Central memory CD8-positive, alpha-beta T cell (primary cell): ENCODE data around the gene ERBB2.
"Not testable (repeated sequence)": the region's sequence is repeated elsewhere in the genome, so short reads cannot be mapped to it uniquely, and the experiment has no call there.

ENCODE experiments used
- ATAC-seq: fragments of 150-1000 bp; cut with Tn5 transposase; replicated peaks from 2 replicates; pipeline ENCODE4 v1.10.0; 2022; ENCODE audit warnings: mild to moderate bottlenecking, moderate FRiP score, moderate number of reproducible peaks; ENCODE audit not compliant: poor library complexity, severe bottlenecking; ENCODE audit errors: extremely low read depth
- DNase-seq, 2 donors: peaks; one replicate each; pipeline ENCODE4 v3.0.0; 2021; ENCODE audit warnings: low spot score in 2 of 2
- H3K27ac Mint-ChIP-seq: one replicate; pipeline ENCODE4 v1.8.0; 2022; ENCODE audit warnings: low read depth, mild to moderate bottlenecking, moderate library complexity, mixed read lengths
- H3K27me3 Mint-ChIP-seq: one replicate; pipeline ENCODE4 v1.8.0; 2022; ENCODE audit warnings: mixed read lengths
- H3K36me3 Mint-ChIP-seq: one replicate; pipeline ENCODE4 v1.8.0; 2022; ENCODE audit warnings: mild to moderate bottlenecking, moderate library complexity, mixed read lengths; ENCODE audit not compliant: insufficient read depth
- H3K4me1 Mint-ChIP-seq: one replicate; pipeline ENCODE4 v1.8.0; 2022; ENCODE audit warnings: mixed read lengths
- H3K4me3 Mint-ChIP-seq: one replicate; pipeline ENCODE4 v1.8.0; 2022; ENCODE audit warnings: mild to moderate bottlenecking, moderate library complexity, mixed read lengths
- H3K9me3 Mint-ChIP-seq: one replicate; pipeline ENCODE4 v1.8.0; 2022; ENCODE audit warnings: mixed read lengths

ERBB2 gene

DNA sequence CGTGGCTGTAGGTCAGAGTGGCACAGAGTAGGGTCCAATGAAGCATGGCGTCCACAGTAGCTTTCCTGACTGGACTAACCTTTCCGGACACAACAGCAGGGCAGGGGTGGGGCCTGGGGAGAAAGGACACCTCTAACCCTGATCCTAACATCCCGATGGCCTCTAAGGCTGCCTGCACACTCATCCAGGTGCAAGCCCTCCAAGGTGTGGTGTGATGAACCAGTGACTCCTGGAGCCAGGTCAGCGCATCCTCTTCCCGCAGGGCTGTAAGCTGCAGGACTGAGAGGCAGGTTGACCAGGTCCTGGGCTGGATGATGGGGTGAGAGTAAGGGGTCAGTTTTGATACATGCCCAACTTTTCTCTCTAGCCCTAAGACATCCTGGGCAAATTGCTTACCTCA, 3.1 kb upstream of the ERBB2 start:
- no peaks in the 10 kb centered on the region for H3K9me3 Mint-ChIP-seq
- H3K4me3 Mint-ChIP-seq = no peak overlapping the region
- H3K27me3 Mint-ChIP-seq = peaks cover 45% of the 10 kb centered on the region
- no peak overlapping the region for H3K27ac Mint-ChIP-seq
- no peaks in the 10 kb centered on the region for H3K36me3 Mint-ChIP-seq
- DNase-seq (no peak), ATAC-seq (no peak)
- peaks cover 6% of the 10 kb centered on the region for H3K4me1 Mint-ChIP-seq

DNA sequence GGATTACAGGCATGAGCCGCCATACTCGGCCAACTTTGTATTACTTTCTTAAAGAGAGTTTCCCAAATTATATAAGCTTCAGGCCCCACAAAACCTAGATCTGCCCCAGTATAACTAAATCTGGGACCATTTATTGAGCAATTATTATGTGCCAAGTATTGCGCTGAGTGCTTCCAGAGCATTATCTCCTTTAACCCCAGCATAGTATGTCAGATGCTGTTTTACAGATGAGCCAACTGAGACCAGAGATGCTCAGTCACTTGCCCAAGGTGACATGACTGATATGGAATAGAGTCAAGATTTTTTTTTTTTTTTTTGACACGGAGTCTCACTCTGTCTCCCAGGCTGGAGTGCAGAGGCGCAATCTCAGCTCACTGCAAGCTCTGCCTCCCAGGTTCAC, 1.9 kb upstream of the ERBB2 start:
- Mint-ChIP-seq H3K36me3 (no peaks in the 10 kb centered on the region), H3K4me3 (no peak overlapping the region), H3K27ac (peak overlapping the region; percentile 47), H3K27me3 (peaks cover 48% of the 10 kb centered on the region), H3K9me3 (no peaks in the 10 kb centered on the region), H3K4me1 (peaks cover 6% of the 10 kb centered on the region)
- no peak for DNase-seq
- no peak for ATAC-seq

DNA sequence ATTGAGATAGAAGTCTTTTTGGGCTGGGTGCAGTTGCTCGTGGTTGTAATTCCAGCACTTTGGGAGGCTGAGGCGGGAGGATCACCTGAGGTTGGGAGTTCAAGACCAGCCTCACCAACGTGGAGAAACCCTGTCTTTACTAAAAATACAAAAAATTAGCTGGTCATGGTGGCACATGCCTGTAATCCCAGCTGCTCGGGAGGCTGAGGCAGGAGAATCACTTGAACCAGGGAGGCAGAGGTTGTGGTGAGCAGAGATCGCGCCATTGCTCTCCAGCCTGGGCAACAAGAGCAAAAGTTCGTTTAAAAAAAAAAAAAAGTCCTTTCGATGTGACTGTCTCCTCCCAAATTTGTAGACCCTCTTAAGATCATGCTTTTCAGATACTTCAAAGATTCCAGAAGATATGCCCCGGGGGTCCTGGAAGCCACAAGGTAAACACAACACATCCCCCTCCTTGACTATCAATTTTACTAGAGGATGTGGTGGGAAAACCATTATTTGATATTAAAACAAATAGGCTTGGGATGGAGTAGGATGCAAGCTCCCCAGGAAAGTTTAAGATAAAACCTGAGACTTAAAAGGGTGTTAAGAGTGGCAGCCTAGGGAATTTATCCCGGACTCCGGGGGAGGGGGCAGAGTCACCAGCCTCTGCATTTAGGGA, 577 bp upstream of the ERBB2 start:
- not testable (repeated sequence) for DNase-seq

DNA sequence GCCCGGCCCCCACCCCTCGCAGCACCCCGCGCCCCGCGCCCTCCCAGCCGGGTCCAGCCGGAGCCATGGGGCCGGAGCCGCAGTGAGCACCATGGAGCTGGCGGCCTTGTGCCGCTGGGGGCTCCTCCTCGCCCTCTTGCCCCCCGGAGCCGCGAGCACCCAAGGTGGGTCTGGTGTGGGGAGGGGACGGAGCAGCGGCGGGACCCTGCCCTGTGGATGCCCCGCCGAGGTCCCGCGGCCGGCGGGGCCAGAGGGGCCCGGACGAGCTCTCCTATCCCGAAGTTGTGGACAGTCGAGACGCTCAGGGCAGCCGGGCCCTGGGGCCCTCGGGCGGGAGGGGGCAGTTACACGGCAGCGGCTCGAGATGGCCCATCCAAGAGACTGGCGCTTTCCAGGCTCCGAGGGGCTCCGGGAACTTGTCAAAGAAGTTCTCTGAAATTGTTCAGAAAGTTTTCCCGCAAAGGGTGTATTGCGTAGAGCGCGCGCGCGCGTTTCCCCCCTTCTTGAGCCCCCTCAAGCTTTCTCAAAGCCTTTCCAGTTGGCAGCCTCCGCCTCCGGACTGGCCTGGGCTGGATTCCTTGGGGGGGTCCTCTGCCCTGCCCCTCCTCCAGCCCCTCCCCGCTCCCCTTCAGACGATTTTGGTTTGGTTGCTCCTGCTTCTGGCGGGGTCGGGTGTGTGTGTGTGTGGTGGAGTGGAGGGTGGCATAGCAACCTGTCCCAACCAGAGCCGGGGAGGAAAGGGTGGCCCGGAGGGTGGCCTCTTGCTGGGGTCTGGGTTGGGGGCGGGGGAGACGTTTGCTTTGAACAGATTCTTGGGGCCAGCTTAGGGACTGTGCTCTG, 504 bp downstream of the ERBB2 start:
- Mint-ChIP-seq H3K4me3 (no peak overlapping the region), H3K27ac (no peak overlapping the region), H3K36me3 (no peaks in the 10 kb centered on the region), H3K27me3 (peaks cover 48% of the 10 kb centered on the region), H3K9me3 (no peaks in the 10 kb centered on the region), H3K4me1 (peaks cover 6% of the 10 kb centered on the region)
- no peak for ATAC-seq
- no peak for DNase-seq

More for the DNA sequence above, 577 bp upstream of the ERBB2 start:
- H3K9me3 Mint-ChIP-seq, ATAC-seq, H3K27ac Mint-ChIP-seq, H3K4me1 Mint-ChIP-seq, H3K36me3 Mint-ChIP-seq: not testable (repeated sequence)
- peaks cover 48% of the 10 kb centered on the region for H3K27me3 Mint-ChIP-seq
- peak overlapping the region; percentile 39 for H3K4me3 Mint-ChIP-seq

DNA sequence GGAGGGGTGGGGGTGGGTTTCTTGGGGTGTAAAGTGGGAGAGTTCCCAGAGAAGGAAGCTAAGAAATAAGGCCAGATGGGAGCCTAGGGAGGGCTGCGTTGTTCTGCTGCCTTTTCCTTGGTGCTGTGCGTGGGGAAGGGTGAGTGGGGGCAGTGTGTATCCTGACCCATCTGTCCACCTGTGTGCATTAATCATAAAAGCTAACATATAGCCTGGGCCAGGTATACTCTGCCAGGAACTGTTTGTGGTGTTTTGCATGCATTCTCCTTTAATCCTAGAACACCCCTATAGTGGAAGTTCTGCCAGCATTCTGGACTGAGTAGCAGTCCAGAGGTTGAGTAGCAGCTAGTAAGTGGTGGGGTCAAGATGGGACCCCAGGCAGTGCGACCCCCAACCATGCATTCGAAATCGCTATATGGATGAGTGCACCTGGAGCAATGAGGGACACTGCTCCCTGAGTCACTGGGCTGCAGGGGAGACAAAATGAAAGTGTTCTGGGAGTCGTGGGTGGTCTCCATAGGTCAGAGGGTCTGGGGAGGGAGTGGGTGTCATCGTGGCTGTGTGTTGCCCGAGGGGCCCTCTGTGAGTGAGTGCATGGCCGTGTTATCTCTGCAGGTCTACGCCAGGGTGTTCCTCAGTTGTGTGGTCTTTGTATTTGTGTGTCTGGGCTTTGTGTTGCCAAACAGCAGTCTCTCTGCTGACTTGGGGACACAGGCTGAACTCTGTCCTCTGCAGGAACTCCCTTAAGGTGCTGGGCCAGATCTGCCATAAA, 1.3 kb downstream of the ERBB2 start:
- Mint-ChIP-seq H3K27me3 (peaks cover 48% of the 10 kb centered on the region), H3K4me3 (no peak overlapping the region), H3K9me3 (no peaks in the 10 kb centered on the region), H3K36me3 (no peaks in the 10 kb centered on the region), H3K27ac (no peak overlapping the region), H3K4me1 (peaks cover 6% of the 10 kb centered on the region)
- DNase-seq (no peak), ATAC-seq (no peak)

DNA sequence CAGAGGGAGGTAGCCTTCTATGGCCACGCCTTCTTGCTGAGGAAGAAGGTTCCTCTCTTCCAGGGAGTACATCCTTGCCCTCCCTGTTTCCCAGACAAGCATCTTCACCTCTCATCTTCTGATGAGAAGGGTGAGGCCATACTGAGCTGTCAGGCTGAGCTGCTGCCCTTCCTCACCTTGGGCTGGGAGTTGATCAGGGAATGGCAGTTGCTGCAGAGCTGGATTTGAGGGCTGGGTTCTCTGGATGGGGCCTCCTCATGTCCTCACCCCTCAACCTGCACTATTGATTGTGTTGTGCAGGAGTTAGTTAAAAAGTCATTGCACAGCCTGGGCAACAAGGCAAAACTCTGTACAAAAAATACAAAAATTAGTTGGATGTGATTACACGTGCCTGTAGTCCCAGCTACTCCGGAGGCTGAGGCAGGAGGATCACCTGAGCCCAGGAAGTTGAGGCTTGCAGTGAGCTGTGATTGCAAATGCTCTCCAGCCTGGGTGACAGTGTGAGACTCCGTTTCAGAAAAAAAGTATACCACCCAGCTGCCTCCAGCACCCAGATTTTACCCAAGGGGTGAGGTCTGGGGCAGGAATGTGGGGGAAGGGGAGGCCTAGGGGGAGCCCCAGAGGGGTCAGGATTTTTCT, 2.0 kb downstream of the ERBB2 start:
- ATAC-seq = no peak
- no peak for DNase-seq
- Mint-ChIP-seq H3K4me3 (no peak overlapping the region), H3K9me3 (no peaks in the 10 kb centered on the region), H3K27me3 (peaks cover 48% of the 10 kb centered on the region), H3K36me3 (no peaks in the 10 kb centered on the region), H3K4me1 (peaks cover 9% of the 10 kb centered on the region), H3K27ac (no peak overlapping the region)

DNA sequence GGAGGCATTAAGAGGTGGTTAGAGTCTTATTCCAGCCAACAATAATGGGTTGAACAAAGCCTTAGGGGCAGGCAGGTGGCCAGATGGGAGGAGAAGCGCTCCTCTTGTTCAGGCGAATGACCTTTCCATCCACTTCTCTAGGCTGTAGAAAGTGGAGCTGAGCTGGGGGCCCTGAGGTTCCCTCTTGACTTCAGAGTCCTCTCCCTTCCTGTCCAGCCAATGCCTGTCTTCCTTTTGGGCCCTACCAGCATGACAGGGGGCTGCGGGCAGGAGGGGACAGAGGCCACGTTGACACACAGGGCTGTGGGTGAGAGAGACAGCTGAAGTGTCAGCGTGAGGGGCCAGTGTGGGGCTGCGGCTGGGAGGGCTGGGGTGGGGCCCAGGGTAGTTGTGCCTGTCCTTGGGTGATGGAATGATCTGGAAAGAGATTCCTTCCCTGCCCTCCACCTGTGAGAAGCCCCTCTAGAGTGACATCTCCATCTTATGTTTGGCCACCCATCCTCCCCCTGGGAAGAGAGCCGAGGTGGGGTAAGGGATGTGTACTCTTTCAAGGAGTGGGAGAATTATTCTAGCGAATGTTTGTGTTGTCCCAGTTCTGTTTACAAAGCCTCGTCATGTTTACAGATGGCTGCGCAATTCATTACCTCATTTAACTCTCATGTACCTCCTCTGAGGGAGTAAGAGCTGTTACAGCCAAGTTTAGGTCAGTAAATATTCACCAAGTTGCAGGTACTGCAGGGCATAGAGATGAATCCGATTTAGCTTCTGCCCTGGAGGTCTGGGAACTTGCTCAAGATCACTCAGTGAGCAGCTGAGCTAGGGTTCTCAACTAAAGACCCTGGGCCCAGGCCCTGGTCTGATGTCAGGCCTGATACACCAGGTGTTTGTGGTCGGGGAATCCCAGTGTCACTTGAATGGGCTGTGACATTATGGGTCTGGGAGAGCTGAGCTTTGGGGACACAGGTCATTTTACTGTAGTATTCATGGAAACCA, 3.3 kb downstream of the ERBB2 start:
- peaks cover 15% of the 10 kb centered on the region for H3K4me1 Mint-ChIP-seq
- no peak overlapping the region for H3K4me3 Mint-ChIP-seq
- no peak for ATAC-seq
- DNase-seq = no peak
- H3K27me3 Mint-ChIP-seq = peaks cover 37% of the 10 kb centered on the region
- H3K9me3 Mint-ChIP-seq = no peaks in the 10 kb centered on the region
- no peak overlapping the region for H3K27ac Mint-ChIP-seq
- H3K36me3 Mint-ChIP-seq = no peaks in the 10 kb centered on the region

DNA sequence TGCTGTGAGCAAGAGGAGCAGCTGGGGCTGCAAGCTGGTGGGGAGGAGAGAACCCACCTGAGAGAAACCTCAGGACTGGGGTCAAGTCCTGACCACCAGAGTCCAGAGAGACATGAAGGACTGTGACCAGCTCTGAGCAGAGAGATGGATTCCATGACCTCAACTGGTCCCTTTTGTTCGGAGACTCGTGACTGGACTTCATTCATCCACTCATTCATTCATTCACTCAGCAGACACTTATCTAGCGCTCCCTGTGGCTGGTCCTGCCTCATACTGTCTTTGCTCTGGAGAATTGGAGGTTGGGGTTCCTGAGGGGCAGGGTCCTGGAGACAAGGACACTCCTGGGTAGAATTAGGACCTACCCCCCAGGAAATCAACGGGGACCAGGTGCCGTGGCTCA, 4.0 kb downstream of the ERBB2 start:
- Mint-ChIP-seq H3K27ac (no peak overlapping the region), H3K36me3 (no peaks in the 10 kb centered on the region), H3K4me1 (peaks cover 15% of the 10 kb centered on the region), H3K4me3 (no peak overlapping the region), H3K9me3 (no peaks in the 10 kb centered on the region), H3K27me3 (peaks cover 31% of the 10 kb centered on the region)
- DNase-seq (no peak), ATAC-seq (no peak)

DNA sequence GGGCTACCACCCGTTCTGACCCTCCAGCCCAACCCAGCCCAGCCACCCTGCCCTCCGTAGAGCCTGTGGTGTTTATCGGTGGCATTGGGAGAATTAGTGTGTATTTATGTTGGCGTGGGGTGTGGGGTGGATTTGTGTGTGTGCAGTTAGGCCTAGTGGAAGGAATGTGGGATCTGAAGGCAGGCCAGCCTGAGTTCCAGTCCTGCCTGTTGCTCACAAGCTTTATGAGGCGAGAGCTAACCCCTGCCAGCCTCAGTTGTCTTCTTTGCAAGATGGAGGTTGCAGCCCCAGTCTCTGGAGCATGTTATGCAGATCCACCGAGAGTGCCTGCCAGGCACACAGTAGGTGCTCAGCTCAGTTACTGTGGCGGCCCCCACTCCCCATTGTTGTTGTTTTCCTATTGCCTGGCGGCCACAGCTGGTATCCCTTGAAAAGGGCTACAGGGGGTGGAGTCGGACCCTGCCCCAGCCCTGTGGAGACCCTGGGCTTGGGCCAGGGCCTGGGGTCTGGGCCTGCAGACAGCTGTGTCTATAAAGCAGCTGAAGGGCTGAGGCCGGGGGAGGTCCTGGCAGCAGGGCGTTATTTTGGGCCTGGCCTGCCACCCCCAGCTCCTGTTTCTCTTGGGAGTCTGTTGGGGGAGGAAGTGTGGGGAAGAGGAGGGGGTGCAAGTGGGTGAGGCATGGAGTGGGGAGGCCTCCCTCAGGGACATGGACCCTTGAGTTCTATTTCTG, 5.1 kb downstream of the ERBB2 start:
- Mint-ChIP-seq H3K4me3 (no peak overlapping the region), H3K27ac (no peak overlapping the region), H3K36me3 (no peaks in the 10 kb centered on the region), H3K27me3 (peaks cover 20% of the 10 kb centered on the region), H3K4me1 (peaks cover 14% of the 10 kb centered on the region), H3K9me3 (no peaks in the 10 kb centered on the region)
- DNase-seq (no peak), ATAC-seq (no peak)

DNA sequence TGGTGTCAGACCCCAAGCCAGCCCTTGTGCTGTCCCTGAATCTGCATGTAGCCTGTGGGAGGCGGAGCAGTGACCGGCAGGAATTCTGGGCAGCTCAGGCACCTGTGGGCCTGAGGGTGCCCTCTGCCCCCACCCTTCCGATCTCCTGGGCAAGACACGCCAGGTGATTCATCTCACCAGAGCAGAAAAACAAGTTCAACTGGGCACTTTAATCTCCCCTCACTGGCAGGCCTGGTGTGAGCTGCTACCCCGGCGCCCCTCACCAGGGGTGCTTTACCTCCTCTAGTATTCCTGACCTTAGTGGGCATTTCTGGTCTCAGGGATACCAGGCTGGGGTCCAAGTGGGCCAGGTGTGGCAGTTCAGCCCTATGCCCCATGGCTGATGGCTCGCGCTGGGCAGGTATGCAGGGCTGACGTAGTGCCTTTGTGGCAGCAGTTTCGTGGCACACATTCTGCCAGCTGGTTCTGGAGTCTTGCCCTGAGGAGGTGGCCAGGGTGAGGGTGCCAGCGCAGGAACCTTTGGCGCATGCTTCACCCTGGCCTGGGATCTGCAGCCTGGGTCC, 6.0 kb downstream of the ERBB2 start:
- ATAC-seq (no peak), DNase-seq (no peak)
- H3K27me3 Mint-ChIP-seq = peaks cover 12% of the 10 kb centered on the region
- peaks cover 14% of the 10 kb centered on the region for H3K4me1 Mint-ChIP-seq
- no peak overlapping the region for H3K27ac Mint-ChIP-seq
- no peaks in the 10 kb centered on the region for H3K9me3 Mint-ChIP-seq
- H3K4me3 Mint-ChIP-seq = no peak overlapping the region
- no peaks in the 10 kb centered on the region for H3K36me3 Mint-ChIP-seq

DNA sequence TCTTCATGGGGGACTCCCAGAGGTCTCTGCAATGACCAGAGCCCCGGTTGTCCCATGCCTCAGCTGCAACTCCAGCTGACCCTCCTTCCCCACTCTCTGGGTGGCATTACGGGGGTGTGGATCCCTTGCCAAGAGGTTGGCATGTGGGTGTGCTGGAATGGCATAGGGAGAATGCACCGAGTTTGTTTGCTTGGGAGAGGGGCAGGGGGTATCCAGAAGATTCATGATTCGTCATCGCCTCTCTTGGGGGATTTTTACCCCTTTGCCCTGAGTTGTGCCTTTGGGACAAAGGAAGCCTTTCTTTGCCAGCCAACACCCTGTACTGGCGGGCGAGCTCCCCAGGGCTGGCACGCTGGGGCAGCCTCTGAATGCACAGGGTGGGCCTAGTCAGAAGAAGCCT, 6.5 kb downstream of the ERBB2 start:
- Mint-ChIP-seq H3K4me1 (peaks cover 14% of the 10 kb centered on the region), H3K4me3 (no peak overlapping the region), H3K27me3 (peaks cover 7% of the 10 kb centered on the region), H3K36me3 (no peaks in the 10 kb centered on the region), H3K9me3 (no peaks in the 10 kb centered on the region), H3K27ac (no peak overlapping the region)
- ATAC-seq = no peak
- no peak for DNase-seq
